T-helper 2 cell treated with Interferon-gamma antibody and Interleukin-4, amounts not matched to agents 5 μg/mL and 100 μg/mL, for 36 hours (primary cell): ENCODE results near the gene SPATA25.
"Not testable (repeated sequence)": the region's sequence is repeated elsewhere in the genome, so short reads cannot be mapped to it uniquely, and the experiment has no call there.

Experiments
- DNase-seq: peaks from one replicate; pipeline ENCODE4 v3.0.0; 2021; ENCODE audit warnings: low spot score
- H3K27ac Mint-ChIP-seq: one replicate; pipeline ENCODE4 v1.8.0; 2021; ENCODE audit warnings: mild to moderate bottlenecking, mixed read lengths
- H3K27me3 Mint-ChIP-seq: one replicate; pipeline ENCODE4 v1.8.0; 2021; ENCODE audit warnings: low read depth, mixed read lengths
- H3K36me3 Mint-ChIP-seq: one replicate; pipeline ENCODE4 v1.8.0; 2021; ENCODE audit warnings: low read depth, mixed read lengths
- H3K4me1 Mint-ChIP-seq: one replicate; pipeline ENCODE4 v1.8.0; 2021; ENCODE audit warnings: low read depth, mixed read lengths
- H3K4me3 Mint-ChIP-seq: one replicate; pipeline ENCODE4 v1.8.0; 2022; ENCODE audit warnings: mild to moderate bottlenecking, moderate library complexity, mixed read lengths
- H3K9me3 Mint-ChIP-seq: one replicate; pipeline ENCODE4 v1.8.0; 2021; ENCODE audit warnings: mixed read lengths

The SPATA25 gene, protein sequence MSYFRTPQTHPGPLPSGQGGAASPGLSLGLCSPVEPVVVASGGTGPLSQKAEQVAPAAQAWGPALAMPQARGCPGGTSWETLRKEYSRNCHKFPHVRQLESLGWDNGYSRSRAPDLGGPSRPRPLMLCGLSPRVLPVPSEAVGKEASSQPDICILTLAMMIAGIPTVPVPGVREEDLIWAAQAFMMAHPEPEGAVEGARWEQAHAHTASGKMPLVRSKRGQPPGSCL

DNA sequence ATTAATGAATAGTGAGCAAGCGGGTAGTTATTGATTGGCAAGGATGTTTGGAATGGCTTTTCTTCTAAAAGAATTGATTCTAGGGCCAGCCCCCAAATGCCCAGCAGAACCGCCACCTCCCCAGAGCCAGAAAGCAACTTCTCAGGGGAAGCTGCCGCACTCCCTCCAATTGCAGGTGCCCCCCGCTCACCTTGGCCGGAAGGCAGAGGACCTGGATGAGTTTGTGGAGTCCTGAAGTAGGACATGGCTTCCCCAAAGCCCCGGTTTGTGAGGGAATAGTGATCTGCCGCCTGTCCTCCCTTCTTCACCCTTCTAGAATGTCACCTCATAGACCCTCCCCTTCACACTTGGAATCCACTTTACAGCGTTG lies at the start of gene SPATA25:
Gene SPATA25 (minus strand): TSS at position 277 of the 370 bp plus-strand sequence. CDS start 32 bp downstream, at position 245.
- H3K27me3 Mint-ChIP-seq = no peaks in the 10 kb centered on the region
- peaks cover 25% of the 10 kb centered on the region for H3K36me3 Mint-ChIP-seq
- H3K4me3 Mint-ChIP-seq = no peak within 1 kb of the TSS
- no peak for DNase-seq
- H3K4me1 Mint-ChIP-seq = peaks cover 38% of the 10 kb centered on the region
- no peak within 1 kb of the TSS for H3K27ac Mint-ChIP-seq
- H3K9me3 Mint-ChIP-seq = no peaks in the 10 kb centered on the region

DNA sequence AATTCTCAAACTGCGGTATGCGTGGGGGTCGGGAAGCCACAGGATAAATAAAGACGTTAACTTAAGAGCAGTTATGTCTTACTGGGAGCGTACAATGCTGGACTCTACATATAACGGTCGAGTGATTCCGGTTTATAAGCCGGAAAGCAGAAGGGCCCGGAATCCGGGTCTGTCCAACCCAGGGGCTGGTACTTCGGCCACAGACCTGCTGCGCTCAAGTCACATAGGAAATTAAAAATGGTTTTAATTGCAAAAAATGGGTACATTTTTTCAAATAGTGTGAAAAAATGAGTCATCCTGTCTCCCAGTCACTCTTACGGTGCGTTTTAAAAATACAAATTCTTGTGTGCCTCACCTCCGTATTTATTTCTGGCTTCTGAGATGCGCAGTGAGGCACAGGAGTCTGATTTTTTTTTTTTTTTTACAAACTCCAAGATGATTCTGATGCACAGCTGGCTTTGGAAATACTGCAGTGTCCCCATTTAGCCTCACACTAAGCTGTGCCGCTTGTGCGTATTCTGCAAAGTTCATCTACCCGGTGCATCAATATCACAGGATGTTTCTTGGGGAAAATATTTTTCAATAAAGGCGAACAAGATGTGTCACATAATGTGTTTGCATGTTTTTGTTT lies 48.1 kb upstream of the SPATA25 start:
- Mint-ChIP-seq H3K9me3 (no peaks in the 10 kb centered on the region), H3K4me1 (peaks cover 23% of the 10 kb centered on the region), H3K4me3 (peak overlapping the region; percentile 94), H3K27me3 (no peaks in the 10 kb centered on the region), H3K27ac (peak overlapping the region; percentile 89), H3K36me3 (peaks cover 35% of the 10 kb centered on the region)
- no peak for DNase-seq

DNA sequence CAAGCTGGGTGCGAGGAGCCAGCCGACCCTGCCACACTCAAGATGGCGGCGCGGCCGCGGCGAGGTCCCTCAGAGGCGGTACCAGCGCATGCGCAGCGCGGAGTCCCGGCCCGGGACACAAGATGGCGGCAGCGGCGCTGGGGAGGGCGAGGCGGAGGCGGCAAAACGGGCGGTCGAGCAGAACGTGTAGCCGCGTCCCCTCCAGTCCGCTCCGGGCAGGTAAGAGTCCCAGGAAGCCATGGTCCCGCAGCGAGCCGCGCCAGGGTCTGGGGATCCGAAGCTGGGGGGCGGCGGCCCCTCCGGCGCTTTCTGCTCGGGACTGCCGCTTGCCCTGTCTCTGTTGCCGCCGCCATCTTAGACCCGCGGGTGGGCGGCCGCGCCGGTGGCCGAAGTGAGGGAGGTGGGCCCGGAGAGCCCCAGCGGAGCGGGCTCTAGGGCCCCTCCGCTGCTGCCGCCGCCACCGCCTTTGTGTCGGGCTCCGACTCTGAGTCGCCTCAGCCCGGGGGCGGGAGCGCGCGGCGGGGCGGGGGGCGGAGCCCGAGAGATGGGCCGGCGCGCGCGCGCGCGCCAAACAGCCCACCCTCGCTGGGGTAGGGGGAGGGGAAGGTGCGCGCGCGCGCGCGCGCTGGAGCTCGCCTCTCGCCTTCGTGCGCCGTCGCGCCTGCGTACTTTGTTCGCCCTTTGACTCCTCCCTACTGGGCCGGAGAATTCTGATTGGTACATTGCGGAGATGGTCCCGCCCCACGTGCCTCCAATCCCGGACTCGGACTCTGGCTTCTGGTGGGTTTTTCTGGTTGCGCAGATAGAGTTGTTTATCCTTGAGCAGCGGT lies 47.4 kb upstream of the SPATA25 start, which contains the start of gene PCIF1:
Gene PCIF1 (plus strand): TSS at position 98 of the 830 bp plus-strand sequence. CDS start 4,317 bp downstream, outside the sequence.
- peak; percentile 97 for DNase-seq
- H3K27ac Mint-ChIP-seq = peak within 1 kb of the TSS; percentile 98
- H3K27me3 Mint-ChIP-seq = no peaks in the 10 kb centered on the region
- H3K9me3 Mint-ChIP-seq = no peaks in the 10 kb centered on the region
- H3K36me3 Mint-ChIP-seq = peaks cover 31% of the 10 kb centered on the region
- peaks cover 23% of the 10 kb centered on the region for H3K4me1 Mint-ChIP-seq
- peak within 1 kb of the TSS; percentile 98 for H3K4me3 Mint-ChIP-seq

DNA sequence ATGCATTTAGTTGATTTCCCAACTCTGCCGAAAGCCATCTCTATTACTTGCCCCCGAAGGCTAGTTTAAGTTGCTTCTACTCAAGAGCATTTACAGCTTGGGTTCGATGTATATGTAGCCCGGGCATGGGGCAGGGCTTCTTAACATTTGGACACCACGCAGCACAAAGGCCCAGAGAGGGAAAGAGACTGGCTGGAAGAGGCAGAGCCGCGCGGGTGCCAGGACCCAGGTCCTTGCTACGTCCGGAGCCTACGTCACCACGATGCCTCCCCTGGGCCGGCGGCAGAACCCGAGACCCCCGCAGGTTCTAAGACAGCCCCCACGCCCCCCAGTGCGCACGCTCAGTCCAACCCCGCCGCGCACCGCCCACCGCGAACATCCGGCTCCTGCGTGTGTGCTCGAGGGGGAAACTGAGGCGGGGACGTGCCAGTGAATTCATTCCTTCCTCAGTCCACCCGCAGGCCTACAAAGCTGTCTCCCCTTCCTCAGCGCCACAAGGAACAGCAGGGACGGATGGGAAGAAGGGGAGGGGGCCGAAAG lies 46.7 kb upstream of the SPATA25 start:
- Mint-ChIP-seq H3K27me3 (no peaks in the 10 kb centered on the region), H3K4me3 (peak overlapping the region; percentile 98), H3K4me1 (peaks cover 23% of the 10 kb centered on the region), H3K9me3 (no peaks in the 10 kb centered on the region), H3K27ac (peak overlapping the region; percentile 98), H3K36me3 (peaks cover 25% of the 10 kb centered on the region)
- DNase-seq = no peak

DNA sequence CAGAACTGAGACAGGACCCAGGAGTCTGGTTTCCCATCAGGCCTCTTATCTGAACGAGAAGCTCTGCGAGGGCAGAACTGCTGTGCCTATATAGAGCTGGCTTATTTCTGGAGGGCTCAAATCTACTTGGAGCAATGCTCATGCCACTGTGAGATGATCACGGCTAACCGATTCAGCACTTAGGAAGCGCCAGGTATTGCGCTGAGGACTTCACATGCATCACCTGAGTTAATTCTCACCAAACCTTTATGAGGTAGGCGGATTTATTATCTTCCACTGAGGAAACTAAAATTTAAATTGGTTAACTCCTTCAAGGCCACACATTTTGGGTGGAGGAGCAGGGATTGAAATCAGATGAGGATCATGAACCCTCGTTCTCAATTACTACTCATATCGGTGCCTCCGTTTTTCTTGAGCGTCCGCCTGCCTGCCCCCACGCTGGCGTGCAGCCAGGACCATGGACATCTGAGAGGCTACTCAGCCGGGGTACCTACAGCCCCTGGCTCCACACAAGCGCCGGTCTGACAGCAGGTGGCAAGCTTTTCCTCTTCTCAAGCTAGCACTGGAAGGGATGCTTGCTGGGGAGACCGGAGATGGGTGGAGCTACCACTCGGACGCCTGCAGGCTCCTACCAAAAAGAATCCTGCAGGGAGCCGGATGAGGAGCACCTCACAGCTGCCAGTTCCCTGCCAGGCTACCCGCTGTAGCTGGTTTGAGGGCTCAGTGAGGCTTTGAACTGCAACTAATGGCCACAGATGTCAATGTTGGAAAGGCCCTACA lies 46.0 kb upstream of the SPATA25 start:
- peaks cover 22% of the 10 kb centered on the region for H3K4me1 Mint-ChIP-seq
- no peaks in the 10 kb centered on the region for H3K27me3 Mint-ChIP-seq

DNA sequence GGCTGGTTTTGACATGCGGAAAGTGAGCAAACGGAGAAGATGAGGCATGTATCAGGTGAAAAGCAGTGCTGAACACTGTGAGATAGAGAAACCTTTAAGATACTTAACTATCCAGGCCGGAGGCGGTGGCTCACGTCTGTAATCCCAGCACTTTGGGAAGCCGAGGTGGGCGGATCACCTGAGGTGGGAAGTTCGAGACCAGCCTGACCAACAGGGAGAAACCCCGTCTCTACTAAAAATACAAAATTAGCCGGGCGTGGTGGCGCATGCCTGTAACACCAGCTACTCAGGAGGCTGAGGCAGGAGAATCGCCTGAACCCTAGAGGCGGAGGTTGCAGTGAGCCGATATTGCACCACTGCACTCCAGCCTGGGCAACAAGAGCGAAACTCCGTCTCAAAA lies 44.3 kb upstream of the SPATA25 start:
- DNase-seq, H3K4me1 Mint-ChIP-seq, H3K36me3 Mint-ChIP-seq, H3K27ac Mint-ChIP-seq, H3K27me3 Mint-ChIP-seq, H3K4me3 Mint-ChIP-seq, H3K9me3 Mint-ChIP-seq: not testable (repeated sequence)

More for the DNA sequence above, 46.0 kb upstream of the SPATA25 start:
- peak; percentile 67 for DNase-seq
- Mint-ChIP-seq H3K9me3 (no peaks in the 10 kb centered on the region), H3K27ac (peak overlapping the region; percentile 98), H3K4me3 (peak overlapping the region; percentile 98), H3K36me3 (peaks cover 22% of the 10 kb centered on the region)

DNA sequence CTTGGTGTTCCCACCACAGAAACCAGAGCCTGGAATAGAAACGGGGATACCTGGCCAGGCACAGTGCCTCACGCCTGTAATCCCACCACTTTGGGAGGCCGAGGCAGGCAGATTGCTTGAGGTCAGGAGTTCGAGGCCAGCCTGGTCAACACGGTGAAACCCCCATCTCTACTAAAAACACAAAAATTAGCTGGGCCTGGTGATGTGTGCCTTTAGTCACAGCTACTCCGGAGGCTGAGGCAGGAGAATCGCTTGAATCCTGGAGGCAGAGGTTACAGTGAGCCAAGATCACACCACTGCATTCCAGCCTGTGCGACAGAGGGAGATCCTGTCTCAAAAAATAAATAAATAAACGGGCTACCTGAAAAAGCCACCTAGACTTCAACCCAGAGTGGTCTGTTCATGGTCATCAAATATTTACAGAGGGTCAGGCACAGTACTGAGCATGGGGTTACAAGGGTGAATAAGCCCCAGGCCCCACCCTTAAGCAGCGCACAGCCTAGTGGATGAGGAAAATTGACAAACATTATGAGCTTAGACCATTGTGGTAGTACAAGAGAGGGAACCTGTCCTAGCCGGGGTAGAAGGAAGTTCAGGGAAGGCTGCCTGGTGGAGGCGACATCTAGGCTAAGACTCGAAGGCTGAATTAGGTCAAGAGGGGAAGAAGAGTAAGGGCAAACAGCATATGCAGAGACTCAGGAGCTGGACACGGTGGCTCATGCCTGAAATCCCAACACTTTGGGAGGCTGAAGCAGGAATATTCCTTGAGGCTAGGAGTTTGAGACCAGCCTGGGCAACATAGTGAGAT lies 39.9 kb upstream of the SPATA25 start:
- Mint-ChIP-seq H3K27me3 (peaks cover 3% of the 10 kb centered on the region), H3K4me1 (no peaks in the 10 kb centered on the region), H3K9me3 (no peaks in the 10 kb centered on the region), H3K36me3 (no peaks in the 10 kb centered on the region), H3K27ac (no peak overlapping the region), H3K4me3 (no peak overlapping the region)
- DNase-seq = no peak

DNA sequence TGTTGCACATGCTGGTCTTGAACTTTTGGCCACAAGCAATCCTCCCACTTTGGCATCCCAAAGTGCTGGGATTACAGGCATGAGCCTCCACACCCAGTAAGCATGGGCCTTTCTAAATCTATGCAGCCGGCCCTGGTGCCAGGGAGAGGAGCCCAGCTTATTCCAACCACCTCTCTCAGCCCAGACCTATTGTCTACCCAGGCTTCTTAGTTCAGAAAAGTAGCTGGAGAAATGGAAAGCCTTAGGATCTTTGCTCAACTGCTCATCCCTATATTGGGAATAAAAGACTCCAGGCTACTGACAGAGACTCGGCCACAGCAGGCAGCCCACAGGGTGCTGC lies 39.3 kb upstream of the SPATA25 start:
- Mint-ChIP-seq H3K36me3 (no peaks in the 10 kb centered on the region), H3K4me1 (no peaks in the 10 kb centered on the region), H3K9me3 (no peaks in the 10 kb centered on the region), H3K27ac (no peak overlapping the region), H3K4me3 (no peak overlapping the region), H3K27me3 (peaks cover 8% of the 10 kb centered on the region)
- no peak for DNase-seq

DNA sequence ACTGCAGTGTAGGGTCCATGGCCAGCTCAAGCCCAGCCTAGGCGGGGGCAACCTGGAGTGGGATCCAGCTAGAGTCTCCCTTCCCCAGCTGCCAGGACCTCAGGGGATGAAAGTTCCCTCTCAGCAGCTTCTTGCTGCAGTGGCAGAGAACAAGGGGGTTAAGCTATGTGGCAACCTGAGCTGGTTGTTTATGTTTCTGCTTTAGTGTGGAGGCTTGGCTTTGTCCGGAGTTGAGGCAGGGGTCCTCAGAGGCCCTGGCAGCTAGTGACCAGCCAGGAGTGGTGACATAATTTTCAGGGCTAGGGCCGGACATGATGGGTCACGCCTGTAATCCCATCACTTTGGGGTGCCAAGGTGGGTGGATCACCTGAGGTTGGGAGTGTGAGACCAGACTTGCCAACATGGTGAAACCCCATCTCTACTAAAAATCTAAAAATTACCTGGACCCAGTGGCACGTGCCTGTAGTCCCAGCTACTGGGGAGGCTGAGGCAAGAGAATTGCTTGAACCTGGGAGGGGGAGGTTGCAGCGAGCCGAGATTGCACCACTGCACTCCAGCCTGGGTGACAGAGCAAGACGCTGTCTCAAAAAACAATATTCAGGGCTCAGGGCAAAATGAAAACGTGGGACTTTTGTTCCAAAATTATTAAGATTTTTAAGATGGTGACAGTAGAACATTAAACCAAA lies 38.5 kb upstream of the SPATA25 start:
- no peak overlapping the region for H3K27ac Mint-ChIP-seq
- H3K4me1 Mint-ChIP-seq = no peaks in the 10 kb centered on the region
- H3K4me3 Mint-ChIP-seq = no peak overlapping the region
- peaks cover 14% of the 10 kb centered on the region for H3K27me3 Mint-ChIP-seq
- no peak for DNase-seq
- no peaks in the 10 kb centered on the region for H3K36me3 Mint-ChIP-seq
- no peaks in the 10 kb centered on the region for H3K9me3 Mint-ChIP-seq

DNA sequence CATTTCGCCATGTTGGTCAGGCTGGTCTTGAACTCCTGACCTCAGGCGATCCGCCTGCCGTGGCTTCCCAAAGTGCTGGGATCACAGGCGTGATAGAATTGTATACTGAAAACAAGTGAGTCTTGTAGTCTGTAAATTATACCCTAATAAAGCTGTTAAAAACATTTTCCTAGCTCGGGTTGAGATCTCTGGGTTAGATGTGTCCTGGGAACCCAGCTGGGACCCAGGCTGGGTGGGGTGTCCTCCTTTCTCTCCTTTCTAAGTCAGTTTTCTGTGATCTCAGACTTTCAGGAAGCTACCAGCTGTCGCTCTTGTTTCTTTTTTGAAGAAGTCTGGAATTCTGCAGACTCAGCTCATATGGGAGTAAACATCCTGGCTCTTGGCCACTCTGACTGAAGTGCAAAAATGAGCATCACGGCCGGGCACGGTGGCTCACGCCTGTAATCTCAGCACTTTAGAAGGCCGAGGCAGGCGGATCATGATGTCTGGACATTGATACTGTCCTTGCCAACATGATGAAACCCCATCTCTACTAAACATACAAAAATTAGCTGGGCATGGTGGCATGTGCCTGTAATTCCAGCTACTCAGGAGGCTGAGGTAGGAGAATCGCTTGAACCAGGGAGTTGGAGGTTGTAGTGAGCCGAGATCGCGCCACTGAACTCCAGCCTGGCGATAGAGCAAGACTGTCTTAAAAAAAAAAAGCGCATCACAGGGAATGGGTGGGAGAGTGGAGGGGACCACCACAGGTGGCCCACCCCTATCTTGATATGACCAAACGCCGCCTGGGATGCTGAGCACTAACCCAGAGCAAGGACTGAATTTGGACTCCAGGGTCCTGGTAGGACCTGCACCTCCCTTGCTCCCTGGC lies 37.2 kb upstream of the SPATA25 start:
- Mint-ChIP-seq H3K27me3 (peaks cover 24% of the 10 kb centered on the region), H3K9me3 (no peaks in the 10 kb centered on the region), H3K36me3 (no peaks in the 10 kb centered on the region), H3K4me1 (no peaks in the 10 kb centered on the region), H3K4me3 (no peak overlapping the region), H3K27ac (no peak overlapping the region)
- DNase-seq = no peak

DNA sequence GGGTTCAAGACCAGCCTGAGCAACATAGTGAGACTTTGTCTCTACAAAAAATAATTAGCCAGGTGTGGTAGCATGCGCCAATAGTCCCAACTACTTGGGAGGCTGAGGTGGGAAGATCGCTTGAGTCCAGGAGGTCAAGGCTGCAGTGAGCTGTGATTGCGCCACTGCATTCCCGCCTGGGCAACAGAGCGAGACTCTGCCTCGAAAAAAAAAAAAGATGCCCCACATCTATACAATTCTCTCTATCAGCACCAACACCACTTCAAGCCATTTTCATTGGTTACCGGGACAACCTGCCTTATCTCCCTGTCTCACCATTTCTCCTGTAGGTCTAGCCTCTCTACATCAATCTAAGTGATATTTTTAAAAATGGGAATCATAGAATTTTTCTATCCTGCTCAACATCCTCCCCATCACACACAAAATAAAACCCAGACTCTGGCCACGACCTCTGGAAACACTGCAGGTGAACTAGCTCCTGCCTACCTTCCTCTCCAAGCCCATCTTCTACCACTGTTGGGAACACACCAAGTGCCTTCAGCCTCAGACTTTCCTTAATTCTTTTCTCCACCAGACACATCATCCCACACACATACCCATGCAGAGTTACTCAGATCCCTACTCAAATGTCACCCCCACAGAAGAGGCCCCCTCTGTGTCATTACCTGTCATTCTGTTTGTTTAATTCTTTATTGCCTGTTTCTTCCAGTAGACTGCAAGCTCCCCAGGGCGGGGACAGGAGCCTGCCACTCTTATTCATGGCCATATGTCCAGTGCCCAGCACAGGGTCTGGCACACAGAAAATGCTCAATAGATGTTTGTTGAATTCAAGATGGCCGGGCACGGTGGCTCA lies 34.1 kb upstream of the SPATA25 start:
- Mint-ChIP-seq H3K9me3 (no peaks in the 10 kb centered on the region), H3K36me3 (no peaks in the 10 kb centered on the region), H3K4me3 (no peak overlapping the region), H3K4me1 (no peaks in the 10 kb centered on the region), H3K27ac (no peak overlapping the region), H3K27me3 (peaks cover 30% of the 10 kb centered on the region)
- no peak for DNase-seq
